ENCODE measurements around the gene DEUP1. TPM values are rescaled to one million over a fixed set of nuclear protein-coding genes. Genes with fewer than 3 reads are reported as not detected.

DEUP1 gene
- total and polyA plus RNA-seq, 2 donors (not counting 1 experiment from before 2014, with no cell fraction given), result not detected

DNA sequence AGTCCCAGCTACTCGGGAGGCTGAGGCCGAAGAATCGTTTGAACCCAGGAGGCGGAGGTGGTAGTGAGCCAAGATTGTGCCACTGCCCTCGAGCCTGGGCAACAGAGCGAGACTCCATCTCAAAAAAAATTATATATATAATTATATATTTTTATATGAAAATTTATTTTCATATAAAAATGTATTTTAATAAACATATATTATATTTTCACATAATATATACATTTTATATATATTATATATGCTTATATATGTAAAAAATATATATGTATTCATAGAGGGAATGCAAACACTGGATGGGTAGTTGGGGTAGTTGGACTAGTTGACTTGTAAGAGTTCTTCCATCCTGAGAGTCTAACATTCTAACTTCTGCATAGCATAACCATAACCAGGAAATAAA, 20.3 kb downstream of the DEUP1 start:
- Histone ChIP-seq H3K4me2 (ENCODE audit: extremely low read depth, insufficient read depth, low read length) (no peak overlapping the region), H3K9me3 (ENCODE audit: control insufficient read depth, insufficient read depth, low read depth, low read length) (no peaks in the 10 kb centered on the region), H3K36me3 (ENCODE audit: control insufficient read depth, insufficient read depth, low read length) (no peaks in the 10 kb centered on the region), H3K27me3 (ENCODE audit: control insufficient read depth, insufficient read depth, low read length) (no peaks in the 10 kb centered on the region), H3K9ac (ENCODE audit: insufficient read depth, low read length) (no peak overlapping the region), H2AFZ (ENCODE audit: low read length) (no peak overlapping the region), H3K4me1 (ENCODE audit: control insufficient read depth, extremely low read depth, insufficient read depth, low read length) (no peaks in the 10 kb centered on the region), H3K27ac (ENCODE audit: insufficient read depth, low read length) (no peak overlapping the region), H3K79me2 (ENCODE audit: control insufficient read depth, insufficient read depth, low read length) (no peaks in the 10 kb centered on the region), H4K20me1 (ENCODE audit: control insufficient read depth, extremely low read depth, insufficient read depth, low read length) (no peaks in the 10 kb centered on the region), H3K4me3 (replicated peaks in 1 of 4; ENCODE audit: control extremely low read depth in 1 of 4, insufficient read depth in 1 of 4, low read depth in 3 of 4, low read length in 4 of 4) (no peak overlapping the region)
- TF ChIP-seq, protein P1, sequence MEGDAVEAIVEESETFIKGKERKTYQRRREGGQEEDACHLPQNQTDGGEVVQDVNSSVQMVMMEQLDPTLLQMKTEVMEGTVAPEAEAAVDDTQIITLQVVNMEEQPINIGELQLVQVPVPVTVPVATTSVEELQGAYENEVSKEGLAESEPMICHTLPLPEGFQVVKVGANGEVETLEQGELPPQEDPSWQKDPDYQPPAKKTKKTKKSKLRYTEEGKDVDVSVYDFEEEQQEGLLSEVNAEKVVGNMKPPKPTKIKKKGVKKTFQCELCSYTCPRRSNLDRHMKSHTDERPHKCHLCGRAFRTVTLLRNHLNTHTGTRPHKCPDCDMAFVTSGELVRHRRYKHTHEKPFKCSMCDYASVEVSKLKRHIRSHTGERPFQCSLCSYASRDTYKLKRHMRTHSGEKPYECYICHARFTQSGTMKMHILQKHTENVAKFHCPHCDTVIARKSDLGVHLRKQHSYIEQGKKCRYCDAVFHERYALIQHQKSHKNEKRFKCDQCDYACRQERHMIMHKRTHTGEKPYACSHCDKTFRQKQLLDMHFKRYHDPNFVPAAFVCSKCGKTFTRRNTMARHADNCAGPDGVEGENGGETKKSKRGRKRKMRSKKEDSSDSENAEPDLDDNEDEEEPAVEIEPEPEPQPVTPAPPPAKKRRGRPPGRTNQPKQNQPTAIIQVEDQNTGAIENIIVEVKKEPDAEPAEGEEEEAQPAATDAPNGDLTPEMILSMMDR (conservative IDR thresholded peaks at IDR 0.05 in 1 of 2, IDR thresholded peaks at IDR 0.05 in 1 of 2; ENCODE audit: low read depth in 1 of 2, low read length in 2 of 2), result no peak
- no peak for TF ChIP-seq EZH2 (IDR thresholded peaks at IDR 0.05; ENCODE audit: low read length, missing control alignments)
- DNase-seq (ENCODE audit: low read depth in 2 of 2), result no peak

DNA sequence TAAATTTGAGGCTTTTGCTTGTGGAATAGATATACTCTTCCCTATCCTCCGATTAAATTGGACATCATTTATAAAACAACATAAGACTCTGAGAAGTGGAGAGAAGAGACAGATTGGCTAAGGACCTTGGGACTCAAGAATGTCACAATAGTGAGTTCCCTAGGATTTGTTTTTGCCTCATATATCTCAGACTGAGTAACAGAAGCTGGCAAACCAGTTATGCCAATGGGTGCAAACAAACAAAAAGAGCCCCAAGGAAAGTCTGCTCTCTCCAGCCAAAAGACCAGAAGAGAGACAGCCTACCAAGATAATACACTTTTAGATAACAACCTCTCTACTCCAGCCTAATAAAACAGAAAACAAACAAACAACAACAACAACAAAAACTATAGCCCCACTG, 28.9 kb downstream of the DEUP1 start:
- Histone ChIP-seq H3K9ac (ENCODE audit: insufficient read depth, low read length) (no peak overlapping the region), H2AFZ (ENCODE audit: low read length) (no peak overlapping the region), H3K9me3 (ENCODE audit: control insufficient read depth, insufficient read depth, low read depth, low read length) (no peaks in the 10 kb centered on the region), H3K27me3 (ENCODE audit: control insufficient read depth, insufficient read depth, low read length) (no peaks in the 10 kb centered on the region), H3K79me2 (ENCODE audit: control insufficient read depth, insufficient read depth, low read length) (no peaks in the 10 kb centered on the region), H3K27ac (ENCODE audit: insufficient read depth, low read length) (no peak overlapping the region), H4K20me1 (ENCODE audit: control insufficient read depth, extremely low read depth, insufficient read depth, low read length) (no peaks in the 10 kb centered on the region), H3K36me3 (ENCODE audit: control insufficient read depth, insufficient read depth, low read length) (no peaks in the 10 kb centered on the region), H3K4me1 (ENCODE audit: control insufficient read depth, extremely low read depth, insufficient read depth, low read length) (no peaks in the 10 kb centered on the region), H3K4me2 (ENCODE audit: extremely low read depth, insufficient read depth, low read length) (no peak overlapping the region), H3K4me3 (replicated peaks in 1 of 4; ENCODE audit: control extremely low read depth in 1 of 4, insufficient read depth in 1 of 4, low read depth in 3 of 4, low read length in 4 of 4) (no peak overlapping the region)
- TF ChIP-seq, protein P1 (conservative IDR thresholded peaks at IDR 0.05 in 1 of 2, IDR thresholded peaks at IDR 0.05 in 1 of 2; ENCODE audit: low read depth in 1 of 2, low read length in 2 of 2), result no peak
- no peak for TF ChIP-seq EZH2 (IDR thresholded peaks at IDR 0.05; ENCODE audit: low read length, missing control alignments)
- no peak for DNase-seq (ENCODE audit: low read depth in 2 of 2)

DNA sequence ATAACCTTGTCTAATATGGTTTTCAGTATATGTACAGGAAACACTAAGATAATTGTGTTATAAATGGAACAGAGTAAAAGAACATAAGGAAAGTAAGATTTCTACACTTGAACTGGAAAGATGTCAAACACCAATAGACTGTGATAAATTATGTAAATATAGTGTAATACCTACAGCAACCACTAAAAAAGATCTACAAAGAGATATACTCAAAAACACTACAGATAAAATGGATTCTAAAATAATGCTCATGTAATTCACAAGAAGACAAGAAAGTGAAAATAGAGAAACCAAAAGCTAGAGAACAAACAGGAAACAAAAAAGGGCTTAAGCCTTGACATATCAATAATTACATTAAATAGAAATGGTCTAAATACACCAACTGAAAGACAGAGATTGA, 30.9 kb downstream of the DEUP1 start:
- Histone ChIP-seq H3K79me2 (ENCODE audit: control insufficient read depth, insufficient read depth, low read length) (no peaks in the 10 kb centered on the region), H2AFZ (ENCODE audit: low read length) (no peak overlapping the region), H3K27me3 (ENCODE audit: control insufficient read depth, insufficient read depth, low read length) (no peaks in the 10 kb centered on the region), H3K4me2 (ENCODE audit: extremely low read depth, insufficient read depth, low read length) (no peak overlapping the region), H3K4me1 (ENCODE audit: control insufficient read depth, extremely low read depth, insufficient read depth, low read length) (no peaks in the 10 kb centered on the region), H3K36me3 (ENCODE audit: control insufficient read depth, insufficient read depth, low read length) (no peaks in the 10 kb centered on the region), H4K20me1 (ENCODE audit: control insufficient read depth, extremely low read depth, insufficient read depth, low read length) (no peaks in the 10 kb centered on the region), H3K9me3 (ENCODE audit: control insufficient read depth, insufficient read depth, low read depth, low read length) (no peaks in the 10 kb centered on the region), H3K27ac (ENCODE audit: insufficient read depth, low read length) (no peak overlapping the region), H3K4me3 (replicated peaks in 1 of 4; ENCODE audit: control extremely low read depth in 1 of 4, insufficient read depth in 1 of 4, low read depth in 3 of 4, low read length in 4 of 4) (no peak overlapping the region), H3K9ac (ENCODE audit: insufficient read depth, low read length) (no peak overlapping the region)
- TF ChIP-seq, protein P1 (conservative IDR thresholded peaks at IDR 0.05 in 1 of 2, IDR thresholded peaks at IDR 0.05 in 1 of 2; ENCODE audit: low read depth in 1 of 2, low read length in 2 of 2), result no peak
- no peak for TF ChIP-seq EZH2 (IDR thresholded peaks at IDR 0.05; ENCODE audit: low read length, missing control alignments)
- DNase-seq (ENCODE audit: low read depth in 2 of 2), result no peak
